Activated gamma-delta T cell treated with Interleukin-2 at 50 U/mL for 16 hours (primary cell): ENCODE data around the gene PSAT1.
A peak's percentile ranks its signal among the peaks of the same experiment; 100 is the strongest.

Experiments
- DNase-seq: peaks from one replicate; pipeline ENCODE4 v3.0.0-alpha.2; 2020

PSAT1 gene

GRCh38 chr9:78368236-78368635 lies 71.3 kb downstream of the PSAT1 start:
- no peak for DNase-seq

- peak; percentile 31 for DNase-seq
These were observed 72.8 kb downstream of the PSAT1 start for GRCh38 chr9:78369639-78370219.

GRCh38 chr9:78370991-78371390 lies 74.1 kb downstream of the PSAT1 start:
- DNase-seq = no peak

GRCh38 chr9:78371981-78372380 lies 75.1 kb downstream of the PSAT1 start:
- no peak for DNase-seq
